Measurements from ENCODE around the gene MPV17L.
"Not testable (repeated sequence)": the region's sequence is repeated elsewhere in the genome, so short reads cannot be mapped to it uniquely, and the experiment has no call there.

GRCh38 chr16:15348721-15349120 lies 46.8 kb upstream of the MPV17L start:
- TF ChIP-seq POLR2A, EP300, CTCF (IDR thresholded peaks at IDR 0.05): not testable (repeated sequence)
